H1 (cell line): ENCODE data around the gene SLFN14. TPM values are rescaled to one million over a fixed set of nuclear protein-coding genes. Genes with fewer than 3 reads are reported as not detected.

Source experiments
- EZH2 ChIP-seq: fragments of 200-600 bp; sonication (generic); IDR thresholded peaks from 2 replicates; pipeline ENCODE4 v1.7.1; 2012; ENCODE audit warnings: low read depth, mild to moderate bottlenecking, moderate library complexity, low read length, inconsistent platforms; ENCODE audit not compliant: severe bottlenecking
- polyA plus RNA-seq, 7 experiments: library from polyadenylated mRNA; depleted of rRNA in 3 of 7; stranded (reverse) in 5 of 7; unstranded in 2 of 7; fragments of >200 nt in 5 of 7; fragments of 200-250 nt in 2 of 7; gene quantifications; 1 replicate in 5 of 7; 2 replicates in 1 of 7; 4 replicates in 1 of 7; pipeline versions ENCODE4 v1.2.1 to v1.2.3, GENCODE V29; 2011 to 2013; ENCODE audit warnings: missing spikeins in 2 of 7, mixed read lengths in 2 of 7
- total RNA-seq: library from RNA; stranded (reverse); fragmentation: NEBNext Ultra II Directional; extraction: Animal tissue kit (Norgen Biotek cat#: 25700); gene quantifications from 2 replicates; pipeline ENCODE4 v1.2.1, GENCODE V29; 2021

The SLFN14 gene
- total and polyA plus RNA-seq, 2 of the 8 experiments (the other 6 are each of a cell fraction or from before 2014, with no cell fraction given) = 0.03 TPM; not detected in 1

GRCh38 chr17:35560703-35561102 lies at the start of gene SLFN14 (continued):
- no peak for TF ChIP-seq EZH2
